Measurements from ENCODE around the gene IFNB1.

IFNB1 gene

GRCh38 chr9:21114311-21114710, 36.6 kb upstream of the IFNB1 start:
- Histone ChIP-seq H3K79me2 (ENCODE audit: insufficient read depth, low read depth) (no peaks in the 10 kb centered on the region), H3K9ac (no peak overlapping the region), H3K4me2 (no peak overlapping the region), H3K4me1 (ENCODE audit: low read depth, poor library complexity, severe bottlenecking) (no peaks in the 10 kb centered on the region), H3K27ac (no peak overlapping the region), H4K20me1 (ENCODE audit: insufficient read depth) (no peaks in the 10 kb centered on the region), H3K4me3 (IDR thresholded peaks at IDR 0.05; ENCODE audit: insufficient read depth, low read depth, low read length) (no peak overlapping the region), H3K27me3 (ENCODE audit: insufficient read depth, low read depth) (no peaks in the 10 kb centered on the region), H3K36me3 (ENCODE audit: insufficient read depth) (no peaks in the 10 kb centered on the region), H2AFZ (ENCODE audit: low read depth) (no peak overlapping the region)
- no peak for TF ChIP-seq CTCF (conservative IDR thresholded peaks at IDR 0.05; ENCODE audit: low read depth, low read length)

- H3K79me2 ChIP-seq (ENCODE audit: insufficient read depth, low read depth), result no peaks in the 10 kb centered on the region
- no peaks in the 10 kb centered on the region for H3K4me1 ChIP-seq (ENCODE audit: low read depth, poor library complexity, severe bottlenecking)
- no peak overlapping the region for H3K4me2 ChIP-seq
- no peak overlapping the region for H3K4me3 ChIP-seq (IDR thresholded peaks at IDR 0.05; ENCODE audit: insufficient read depth, low read depth, low read length)
- no peak overlapping the region for H3K9ac ChIP-seq
- no peak overlapping the region for H2AFZ ChIP-seq (ENCODE audit: low read depth)
- H3K27ac ChIP-seq, result no peak overlapping the region
- no peaks in the 10 kb centered on the region for H3K27me3 ChIP-seq (ENCODE audit: insufficient read depth, low read depth)
- no peaks in the 10 kb centered on the region for H3K36me3 ChIP-seq (ENCODE audit: insufficient read depth)
- TF ChIP-seq CTCF (conservative IDR thresholded peaks at IDR 0.05; ENCODE audit: low read depth, low read length), result peak; percentile 88
- H4K20me1 ChIP-seq (ENCODE audit: insufficient read depth), result no peaks in the 10 kb centered on the region
Observed at GRCh38 chr9:21110708-21111576, 33.2 kb upstream of the IFNB1 start.

GRCh38 chr9:21104787-21105186, 27.0 kb upstream of the IFNB1 start:
- TF ChIP-seq CTCF (conservative IDR thresholded peaks at IDR 0.05; ENCODE audit: low read depth, low read length), result no peak
- no peak overlapping the region for H3K4me2 ChIP-seq
- no peaks in the 10 kb centered on the region for H4K20me1 ChIP-seq (ENCODE audit: insufficient read depth)
- no peak overlapping the region for H2AFZ ChIP-seq (ENCODE audit: low read depth)
- no peak overlapping the region for H3K9ac ChIP-seq
- H3K27me3 ChIP-seq (ENCODE audit: insufficient read depth, low read depth), result no peaks in the 10 kb centered on the region
- H3K4me3 ChIP-seq (IDR thresholded peaks at IDR 0.05; ENCODE audit: insufficient read depth, low read depth, low read length), result no peak overlapping the region
- H3K4me1 ChIP-seq (ENCODE audit: low read depth, poor library complexity, severe bottlenecking), result no peaks in the 10 kb centered on the region
- H3K36me3 ChIP-seq (ENCODE audit: insufficient read depth), result no peaks in the 10 kb centered on the region
- no peaks in the 10 kb centered on the region for H3K79me2 ChIP-seq (ENCODE audit: insufficient read depth, low read depth)
- H3K27ac ChIP-seq, result no peak overlapping the region

- Histone ChIP-seq H3K9ac (no peak overlapping the region), H3K36me3 (ENCODE audit: insufficient read depth) (no peaks in the 10 kb centered on the region), H3K27ac (no peak overlapping the region), H3K27me3 (ENCODE audit: insufficient read depth, low read depth) (no peaks in the 10 kb centered on the region), H3K4me2 (no peak overlapping the region), H2AFZ (ENCODE audit: low read depth) (no peak overlapping the region), H3K79me2 (ENCODE audit: insufficient read depth, low read depth) (no peaks in the 10 kb centered on the region), H4K20me1 (ENCODE audit: insufficient read depth) (no peaks in the 10 kb centered on the region), H3K4me3 (IDR thresholded peaks at IDR 0.05; ENCODE audit: insufficient read depth, low read depth, low read length) (no peak overlapping the region), H3K4me1 (ENCODE audit: low read depth, poor library complexity, severe bottlenecking) (peaks cover 7% of the 10 kb centered on the region)
- TF ChIP-seq CTCF (conservative IDR thresholded peaks at IDR 0.05; ENCODE audit: low read depth, low read length), result no peak
Observed at GRCh38 chr9:21102305-21102704, 24.6 kb upstream of the IFNB1 start.

All from KMS-11 (cell line).